SK-N-SH (cell line): ENCODE results near the gene CCDC191. TPM values are rescaled to one million over a fixed set of nuclear protein-coding genes. Genes with fewer than 3 reads are reported as not detected.

Experiments
- CTCF ChIA-PET: fragments of 300-600, 350-600 bp; formaldehyde crosslinking; extraction: SDS; loops from one replicate; lab custom pipeline; 2021; lab: Yijun Ruan, JAX
- POLR2A ChIA-PET: fragments of 350-600 bp; sonication (Branson Sonifier 250); formaldehyde crosslinking; extraction: SDS; loops from one replicate; lab custom pipeline; 2020; ENCODE audit warnings: antibody characterized with exemption, inconsistent platforms; lab: Yijun Ruan, JAX
- DNase-seq: peaks from one replicate; pipeline ENCODE4 v3.0.0; 2012
- H2AFZ ChIP-seq: fragments of 200-600 bp; sonication (generic); 2 replicates; pipeline ENCODE4 v1.8.1; 2016; ENCODE audit warnings: antibody characterized with exemption, mild to moderate bottlenecking, low read depth
- H3F3A ChIP-seq: fragments of 200-600 bp; sonication (generic); replicated peaks from 2 replicates; pipeline ENCODE3; 2016; ENCODE audit warnings: antibody characterized with exemption, mild to moderate bottlenecking; ENCODE audit not compliant: insufficient read depth
- H3K27ac ChIP-seq, 2 experiments: fragments of 200-500 bp in 1 of 2; fragments of 200-600 bp in 1 of 2; sonication (Bioruptor generic) in 1 of 2; sonication (generic), shearing (Covaris generic) in 1 of 2; 2 replicates each; pipeline versions ENCODE4 v1.5.1 to v1.6.1; 2014 to 2016; ENCODE audit warnings: low read depth in 2 of 2, inconsistent platforms in 1 of 2, low read length in 1 of 2, mild to moderate bottlenecking in 1 of 2, mixed read lengths in 1 of 2
- H3K27me3 ChIP-seq: fragments of 200-600 bp; sonication (generic), shearing (Covaris generic); 2 replicates; pipeline ENCODE4 v1.6.1; 2016; ENCODE audit warnings: mixed run types; ENCODE audit not compliant: insufficient read depth
- H3K36me3 ChIP-seq, 2 experiments: fragments of 200-500 bp in 1 of 2; fragments of 200-600 bp in 1 of 2; sonication (Bioruptor generic) in 1 of 2; sonication (generic) in 1 of 2; replicated peaks in 1 of 2; 2 replicates each; pipeline versions ENCODE3 to v1.5.1; 2014 to 2016; ENCODE audit warnings: low read length in 1 of 2, mild to moderate bottlenecking in 1 of 2; ENCODE audit not compliant: insufficient read depth in 2 of 2, control insufficient read depth in 1 of 2
- H3K4me1 ChIP-seq, 2 experiments: fragments of 200-500 bp in 1 of 2; fragments of 200-600 bp in 1 of 2; sonication (Bioruptor generic) in 1 of 2; sonication (generic), shearing (Covaris generic) in 1 of 2; 2 replicates each; pipeline versions ENCODE4 v1.5.1 to v1.6.1; 2014 to 2016; ENCODE audit warnings: low read depth in 1 of 2, low read length in 1 of 2, mixed run types in 1 of 2; ENCODE audit not compliant: insufficient read depth in 2 of 2, control insufficient read depth in 1 of 2
- H3K4me2 ChIP-seq: fragments of 200-600 bp; sonication (generic), shearing (Covaris generic); 2 replicates; pipeline ENCODE4 v1.6.1; 2017; ENCODE audit warnings: mixed run types
- H3K4me3 ChIP-seq, 2 experiments: fragments of 200-500 bp in 1 of 2; fragments of 200-600 bp in 1 of 2; sonication (Bioruptor generic) in 1 of 2; sonication (generic), shearing (Covaris generic) in 1 of 2; 2 replicates each; pipeline versions ENCODE4 v1.5.1 to v1.8.1; 2014 to 2016; ENCODE audit warnings: low read depth in 2 of 2, inconsistent platforms in 1 of 2, low read length in 1 of 2, mild to moderate bottlenecking in 1 of 2, mixed read lengths in 1 of 2, moderate library complexity in 1 of 2
- H3K79me2 ChIP-seq: fragments of 200-600 bp; sonication (generic); 2 replicates; pipeline ENCODE4 v1.8.1; 2017; ENCODE audit warnings: mild to moderate bottlenecking; ENCODE audit not compliant: insufficient read depth
- H3K9ac ChIP-seq: fragments of 200-600 bp; sonication (generic); 2 replicates; pipeline ENCODE4 v1.6.1; 2017; ENCODE audit warnings: mixed run types
- H3K9me2 ChIP-seq: fragments of 200-600 bp; sonication (generic); 2 replicates; pipeline ENCODE4 v1.6.1; 2017; ENCODE audit warnings: mixed run types
- H3K9me3 ChIP-seq: fragments of 200-600 bp; sonication (generic); 2 replicates; pipeline ENCODE4 v1.6.1; 2017; ENCODE audit warnings: mixed run types, mild to moderate bottlenecking, moderate library complexity
- H4K20me1 ChIP-seq: fragments of 200-600 bp; sonication (generic); 2 replicates; pipeline ENCODE4 v1.6.1; 2017; ENCODE audit warnings: mild to moderate bottlenecking, mixed run types; ENCODE audit not compliant: insufficient read depth
- CHD2 ChIP-seq: fragments of 150-350 bp; IDR thresholded peaks from 2 replicates; pipeline ENCODE4 v1.6.1; 2018; ENCODE audit warnings: low read length; ENCODE audit not compliant: partially characterized antibody
- ELF1 ChIP-seq: IDR thresholded peaks from 2 replicates; pipeline ENCODE4 v1.4.0; 2012
- EP300 ChIP-seq, 2 experiments: IDR thresholded peaks; 2 replicates each; pipeline versions ENCODE4 v1.4.0 to v1.6.1; 2012; ENCODE audit warnings: borderline replicate concordance in 1 of 2, low read depth in 1 of 2, low read length in 1 of 2
- FOXM1 ChIP-seq: IDR thresholded peaks from 2 replicates; pipeline ENCODE4 v1.4.0; 2012; ENCODE audit warnings: low read depth, mild to moderate bottlenecking
- GABPA ChIP-seq: IDR thresholded peaks from 2 replicates; pipeline ENCODE4 v1.4.0; 2012; ENCODE audit warnings: low read depth, mild to moderate bottlenecking
- IRF3 ChIP-seq: fragments of 150-350 bp; IDR thresholded peaks from 2 replicates; pipeline ENCODE4 v1.6.1; 2016; ENCODE audit warnings: mild to moderate bottlenecking, low read depth, low read length
- JUND ChIP-seq: IDR thresholded peaks from 2 replicates; pipeline ENCODE4 v1.4.0; 2012
- MAX ChIP-seq: IDR thresholded peaks from 2 replicates; pipeline ENCODE4 v1.4.0; 2012; ENCODE audit warnings: low read depth
- NFIC ChIP-seq: IDR thresholded peaks from 2 replicates; pipeline ENCODE4 v1.4.0; 2012; ENCODE audit warnings: borderline replicate concordance
- NRF1 ChIP-seq: IDR thresholded peaks from 2 replicates; pipeline ENCODE4 v1.6.1; 2012; ENCODE audit warnings: low read depth, mild to moderate bottlenecking, low read length
- POLR2AphosphoS5 ChIP-seq: IDR thresholded peaks from 2 replicates; pipeline ENCODE4 v1.6.1; 2012; ENCODE audit warnings: low read depth, low read length
- RCOR1 ChIP-seq: fragments of 150-350 bp; IDR thresholded peaks from 2 replicates; pipeline ENCODE4 v1.6.1; 2017; ENCODE audit warnings: antibody characterized with exemption, low read length
- TEAD4 ChIP-seq: IDR thresholded peaks from 2 replicates; pipeline ENCODE4 v1.4.0; 2012; ENCODE audit warnings: mild to moderate bottlenecking, borderline replicate concordance; ENCODE audit not compliant: insufficient read depth
- WGBS: methylation state at CpG from one replicate; pipeline ENCODE4 v1.1.6; 2017; ENCODE audit warnings: low lambda C conversion rate; 5-methylcytosine and 5-hydroxymethylcytosine counted together
- polyA plus RNA-seq, 3 experiments: library from polyadenylated mRNA; depleted of rRNA; stranded (reverse); fragments of >200 nt; gene quantifications; 2 replicates each; pipeline ENCODE4 v1.2.3, GENCODE V29; 2012
- TF ChIP-seq, protein P1 (sequence below): IDR thresholded peaks from 2 replicates; pipeline ENCODE4 v1.6.1; 2012; ENCODE audit warnings: mild to moderate bottlenecking, low read depth, low read length, moderate library complexity
- TF ChIP-seq, protein P2 (sequence below): IDR thresholded peaks from 2 replicates; pipeline ENCODE4 v1.4.0; 2012; ENCODE audit warnings: low read depth, borderline replicate concordance
- TF ChIP-seq, protein P3 (sequence below): fragments of 200-600 bp; sonication (generic); IDR thresholded peaks from 2 replicates; pipeline ENCODE4 v1.6.1; 2017; ENCODE audit warnings: antibody characterized with exemption, mild to moderate bottlenecking, moderate library complexity

The CCDC191 gene
- polyA plus RNA-seq, 1 of the 3 experiments (the other 2 are of a cell fraction): 3.1 TPM

GRCh38 chr3:113981803-113982202 is 74.5 kb downstream of the CCDC191 start:
- no peaks in the 10 kb centered on the region for H3K9me3 ChIP-seq
- peaks cover 19 to 39% of the 10 kb centered on the region in 2 experiments for H3K36me3 ChIP-seq
- no peak overlapping the region for H3K9ac ChIP-seq
- H3K4me2 ChIP-seq: no peak overlapping the region
- ChIA-PET CTCF (interaction anchor here (1.2 to 1.3 kb wide), 2 partner anchors 28 to 245 kb away, joined by 3 to 4 read pairs; no protein-coding TSS in a partner anchor), POLR2A (no interaction called here)
- no peaks in the 10 kb centered on the region for H4K20me1 ChIP-seq
- no peaks in the 10 kb centered on the region for H3K4me1 ChIP-seq
- no peak overlapping the region for H3K27ac ChIP-seq
- TF ChIP-seq IRF3 (no peak), POLR2AphosphoS5 (no peak), MAX (no peak)
- TF ChIP-seq, protein P1, sequence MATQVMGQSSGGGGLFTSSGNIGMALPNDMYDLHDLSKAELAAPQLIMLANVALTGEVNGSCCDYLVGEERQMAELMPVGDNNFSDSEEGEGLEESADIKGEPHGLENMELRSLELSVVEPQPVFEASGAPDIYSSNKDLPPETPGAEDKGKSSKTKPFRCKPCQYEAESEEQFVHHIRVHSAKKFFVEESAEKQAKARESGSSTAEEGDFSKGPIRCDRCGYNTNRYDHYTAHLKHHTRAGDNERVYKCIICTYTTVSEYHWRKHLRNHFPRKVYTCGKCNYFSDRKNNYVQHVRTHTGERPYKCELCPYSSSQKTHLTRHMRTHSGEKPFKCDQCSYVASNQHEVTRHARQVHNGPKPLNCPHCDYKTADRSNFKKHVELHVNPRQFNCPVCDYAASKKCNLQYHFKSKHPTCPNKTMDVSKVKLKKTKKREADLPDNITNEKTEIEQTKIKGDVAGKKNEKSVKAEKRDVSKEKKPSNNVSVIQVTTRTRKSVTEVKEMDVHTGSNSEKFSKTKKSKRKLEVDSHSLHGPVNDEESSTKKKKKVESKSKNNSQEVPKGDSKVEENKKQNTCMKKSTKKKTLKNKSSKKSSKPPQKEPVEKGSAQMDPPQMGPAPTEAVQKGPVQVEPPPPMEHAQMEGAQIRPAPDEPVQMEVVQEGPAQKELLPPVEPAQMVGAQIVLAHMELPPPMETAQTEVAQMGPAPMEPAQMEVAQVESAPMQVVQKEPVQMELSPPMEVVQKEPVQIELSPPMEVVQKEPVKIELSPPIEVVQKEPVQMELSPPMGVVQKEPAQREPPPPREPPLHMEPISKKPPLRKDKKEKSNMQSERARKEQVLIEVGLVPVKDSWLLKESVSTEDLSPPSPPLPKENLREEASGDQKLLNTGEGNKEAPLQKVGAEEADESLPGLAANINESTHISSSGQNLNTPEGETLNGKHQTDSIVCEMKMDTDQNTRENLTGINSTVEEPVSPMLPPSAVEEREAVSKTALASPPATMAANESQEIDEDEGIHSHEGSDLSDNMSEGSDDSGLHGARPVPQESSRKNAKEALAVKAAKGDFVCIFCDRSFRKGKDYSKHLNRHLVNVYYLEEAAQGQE: no peak
- TF ChIP-seq, all 33 proteins: peak for 0
- Histone ChIP-seq H3F3A (no peaks in the 10 kb centered on the region), H2AFZ (no peak overlapping the region), H3K4me3 (no peak overlapping the region), H3K9me2 (no peaks in the 10 kb centered on the region), H3K27me3 (no peaks in the 10 kb centered on the region), H3K79me2 (no peaks in the 10 kb centered on the region)
- no peak for DNase-seq

DNA sequence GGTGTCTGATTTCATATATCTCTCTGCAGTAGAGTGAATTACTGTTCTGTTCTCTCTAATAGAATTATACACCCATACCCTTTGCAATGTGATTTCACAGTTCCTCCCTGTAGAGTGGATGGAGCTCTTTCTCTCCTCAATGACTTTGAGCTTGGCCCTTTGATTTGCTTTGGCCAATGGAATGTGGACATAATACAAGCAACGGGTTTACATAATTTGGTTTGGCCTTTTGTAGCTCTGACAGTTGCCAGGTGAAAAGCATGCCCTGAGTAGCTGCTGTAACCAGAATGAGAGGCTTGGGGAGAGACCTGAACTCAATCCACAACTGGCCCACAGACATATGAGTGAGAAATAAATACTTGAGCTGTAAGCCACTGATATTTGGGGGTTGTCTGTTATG is 76.4 kb downstream of the CCDC191 start:
- H3K79me2 ChIP-seq: no peaks in the 10 kb centered on the region
- H3K4me1 ChIP-seq: no peaks in the 10 kb centered on the region
- no peaks in the 10 kb centered on the region for H3F3A ChIP-seq
- POLR2A ChIA-PET: no interaction called here
- peaks cover 16 to 38% of the 10 kb centered on the region in 2 experiments for H3K36me3 ChIP-seq
- no peak overlapping the region for H2AFZ ChIP-seq
- H3K27me3 ChIP-seq: no peaks in the 10 kb centered on the region
- H3K4me2 ChIP-seq: no peak overlapping the region
- H4K20me1 ChIP-seq: no peaks in the 10 kb centered on the region
- 86% methylated on average over 1 of the region's 1 CpG for WGBS
- no peak for TF ChIP-seq RCOR1
- TF ChIP-seq CHD2: no peak
- no peak for TF ChIP-seq ELF1
- no peak for TF ChIP-seq TEAD4
- no peak for TF ChIP-seq NFIC
- TF ChIP-seq GABPA: no peak
- no peak for TF ChIP-seq JUND
- TF ChIP-seq, protein P2, sequence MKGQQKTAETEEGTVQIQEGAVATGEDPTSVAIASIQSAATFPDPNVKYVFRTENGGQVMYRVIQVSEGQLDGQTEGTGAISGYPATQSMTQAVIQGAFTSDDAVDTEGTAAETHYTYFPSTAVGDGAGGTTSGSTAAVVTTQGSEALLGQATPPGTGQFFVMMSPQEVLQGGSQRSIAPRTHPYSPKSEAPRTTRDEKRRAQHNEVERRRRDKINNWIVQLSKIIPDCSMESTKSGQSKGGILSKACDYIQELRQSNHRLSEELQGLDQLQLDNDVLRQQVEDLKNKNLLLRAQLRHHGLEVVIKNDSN: no peak
- no peak for TF ChIP-seq NRF1
- TF ChIP-seq FOXM1: no peak
- TF ChIP-seq, protein P3, sequence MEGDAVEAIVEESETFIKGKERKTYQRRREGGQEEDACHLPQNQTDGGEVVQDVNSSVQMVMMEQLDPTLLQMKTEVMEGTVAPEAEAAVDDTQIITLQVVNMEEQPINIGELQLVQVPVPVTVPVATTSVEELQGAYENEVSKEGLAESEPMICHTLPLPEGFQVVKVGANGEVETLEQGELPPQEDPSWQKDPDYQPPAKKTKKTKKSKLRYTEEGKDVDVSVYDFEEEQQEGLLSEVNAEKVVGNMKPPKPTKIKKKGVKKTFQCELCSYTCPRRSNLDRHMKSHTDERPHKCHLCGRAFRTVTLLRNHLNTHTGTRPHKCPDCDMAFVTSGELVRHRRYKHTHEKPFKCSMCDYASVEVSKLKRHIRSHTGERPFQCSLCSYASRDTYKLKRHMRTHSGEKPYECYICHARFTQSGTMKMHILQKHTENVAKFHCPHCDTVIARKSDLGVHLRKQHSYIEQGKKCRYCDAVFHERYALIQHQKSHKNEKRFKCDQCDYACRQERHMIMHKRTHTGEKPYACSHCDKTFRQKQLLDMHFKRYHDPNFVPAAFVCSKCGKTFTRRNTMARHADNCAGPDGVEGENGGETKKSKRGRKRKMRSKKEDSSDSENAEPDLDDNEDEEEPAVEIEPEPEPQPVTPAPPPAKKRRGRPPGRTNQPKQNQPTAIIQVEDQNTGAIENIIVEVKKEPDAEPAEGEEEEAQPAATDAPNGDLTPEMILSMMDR: no peak
- no peak for TF ChIP-seq EP300 (IDR thresholded peaks at IDR 0.05; ENCODE audit: borderline replicate concordance in 1 of 2, low read depth in 1 of 2, low read length in 1 of 2)
- no peaks in the 10 kb centered on the region for H3K9me2 ChIP-seq
- DNase-seq: no peak
- no peak overlapping the region for H3K4me3 ChIP-seq
- H3K9ac ChIP-seq: no peak overlapping the region
- H3K27ac ChIP-seq: no peak overlapping the region
- CTCF ChIA-PET: no interaction called here
- H3K9me3 ChIP-seq: no peaks in the 10 kb centered on the region
